HG02763 (cell line): ENCODE measurements around the gene CCDC12.

Source experiments
- ATAC-seq: cut with Tn5 transposase; IDR thresholded peaks from one replicate; pipeline ENCODE4 v1.9.1; 2021; ENCODE audit warnings: mild to moderate bottlenecking, moderate library complexity; ENCODE audit not compliant: unreplicated experiment

Gene CCDC12

DNA sequence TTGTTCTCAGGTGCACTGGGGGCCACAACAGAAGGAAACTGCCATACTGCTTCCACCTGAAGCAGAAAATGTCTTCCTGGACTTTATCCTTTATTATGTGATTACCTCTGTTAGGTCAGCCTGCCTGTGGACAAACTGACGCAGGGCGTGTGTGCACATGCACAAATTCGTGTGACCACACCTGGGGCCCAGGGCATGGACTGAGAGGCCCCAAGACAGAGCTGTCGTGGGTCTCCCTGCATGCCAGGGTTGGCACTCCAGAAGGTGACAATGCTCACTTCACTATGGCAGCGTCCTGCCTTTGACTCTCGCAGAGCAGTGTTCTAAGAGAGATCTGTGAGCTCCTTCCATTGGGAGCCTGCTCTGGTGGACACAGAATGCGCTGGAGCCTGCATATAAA is 34.5 kb downstream of the CCDC12 start:
- no peak for ATAC-seq

DNA sequence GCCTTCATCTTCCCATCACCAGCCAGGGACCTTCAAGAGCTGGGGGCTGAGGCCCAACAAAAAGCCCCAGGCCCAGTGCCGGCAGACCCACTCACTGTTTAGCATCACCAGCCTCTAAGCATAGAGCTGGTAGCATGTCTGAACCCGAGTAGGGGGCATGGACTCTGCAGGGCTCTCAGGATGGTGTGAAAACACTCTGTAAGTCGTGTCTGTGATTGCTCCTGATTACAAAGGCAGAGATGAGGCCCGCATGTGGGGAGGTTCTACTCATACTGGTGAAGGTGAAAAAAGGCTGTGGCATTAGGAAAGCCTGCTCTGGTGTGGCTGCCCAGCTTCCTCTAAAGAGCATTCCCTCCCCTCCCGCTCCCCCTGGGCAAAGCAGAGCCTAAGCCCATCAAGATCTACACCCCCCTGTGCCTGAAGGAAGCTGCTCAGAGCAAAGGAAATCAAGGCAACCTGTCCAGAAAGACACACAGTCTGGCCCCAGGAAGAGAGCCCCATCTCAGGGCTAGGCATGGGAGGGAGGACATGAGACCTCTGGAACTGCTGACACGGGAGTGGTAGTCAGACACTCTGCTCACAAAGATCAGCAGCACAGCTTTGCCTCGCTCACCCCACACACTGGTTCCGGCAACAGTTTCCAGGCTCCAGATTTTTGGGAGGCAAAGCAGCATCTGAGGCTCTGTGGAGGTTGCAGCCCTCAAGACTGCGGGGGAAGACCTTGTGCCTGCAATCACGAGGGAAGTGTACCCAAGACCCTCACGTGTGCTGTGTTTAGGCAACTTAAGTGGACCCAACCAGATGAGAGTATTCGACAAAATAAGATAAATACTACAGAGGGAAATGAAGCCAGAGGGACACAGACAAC is 36.7 kb downstream of the CCDC12 start:
- no peak for ATAC-seq

DNA sequence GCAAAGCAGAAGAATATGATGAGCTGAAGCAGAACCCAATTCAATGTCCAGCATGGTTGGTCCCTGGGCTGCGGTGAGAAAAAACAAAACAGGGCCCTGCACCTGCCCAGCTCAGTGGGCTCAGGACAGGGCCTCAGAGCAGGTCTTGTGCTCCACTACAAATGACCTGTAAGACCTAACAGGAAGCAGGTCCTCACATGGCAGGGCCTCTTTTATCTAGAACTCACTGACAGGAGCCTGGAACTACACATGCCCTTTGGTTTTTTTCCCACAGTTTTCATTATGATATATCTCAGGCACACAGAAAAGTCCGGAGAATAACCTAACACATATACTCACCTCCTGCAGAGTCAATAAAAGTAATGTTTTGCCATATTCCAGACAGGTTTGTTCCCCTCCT is 38.4 kb downstream of the CCDC12 start:
- ATAC-seq: no peak

DNA sequence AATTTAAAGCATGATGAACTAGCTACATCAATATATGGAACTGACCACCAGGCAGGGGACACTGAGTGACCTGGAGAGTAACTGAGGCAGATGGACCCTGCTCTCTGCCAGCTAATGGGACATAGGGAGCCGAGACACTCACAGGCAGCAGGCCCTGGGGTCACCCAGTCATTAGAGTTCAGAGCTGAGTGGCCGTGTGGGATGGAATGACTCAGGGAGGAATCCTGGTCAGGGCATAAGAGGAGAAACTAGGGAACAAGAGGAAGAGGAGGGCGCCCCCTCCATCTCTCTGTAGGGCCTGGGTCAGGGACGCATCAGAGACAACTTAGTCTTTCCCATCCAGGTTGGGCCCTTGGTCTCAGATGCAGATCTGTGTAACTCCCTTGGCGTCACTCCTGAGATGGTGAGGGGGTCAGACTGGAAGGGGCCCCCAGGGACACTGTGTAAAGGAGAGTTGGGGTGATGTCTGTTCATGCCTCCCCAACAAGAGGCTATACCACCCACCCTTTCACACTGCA is 39.8 kb downstream of the CCDC12 start:
- no peak for ATAC-seq

DNA sequence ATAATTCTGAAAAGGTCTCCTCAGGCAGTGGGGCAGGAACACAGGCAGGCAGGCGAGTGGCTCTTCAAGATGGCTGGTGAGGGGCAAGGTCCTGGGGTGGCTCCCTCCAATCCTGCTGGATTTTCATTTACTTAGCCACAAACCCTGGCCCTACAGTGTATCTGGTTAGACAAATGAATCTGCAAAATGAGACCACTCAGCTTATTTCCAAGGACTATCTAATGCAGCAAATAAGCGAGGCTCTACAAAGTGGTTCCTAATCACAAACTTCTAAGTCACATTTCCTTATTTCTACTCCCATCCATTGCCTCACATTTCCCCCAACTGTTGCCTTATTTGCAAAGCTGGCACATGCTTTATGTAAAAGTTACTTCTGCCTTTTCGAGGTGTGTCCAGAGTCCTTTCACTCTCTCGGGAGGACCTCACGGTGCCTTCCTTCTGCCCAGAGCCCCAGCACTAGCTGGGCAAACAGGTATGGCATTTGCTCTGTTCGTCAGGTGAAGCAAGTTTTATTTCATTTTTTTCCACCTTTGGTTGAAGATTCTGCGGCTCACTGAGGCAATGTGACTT is 40.5 kb downstream of the CCDC12 start:
- ATAC-seq: no peak

DNA sequence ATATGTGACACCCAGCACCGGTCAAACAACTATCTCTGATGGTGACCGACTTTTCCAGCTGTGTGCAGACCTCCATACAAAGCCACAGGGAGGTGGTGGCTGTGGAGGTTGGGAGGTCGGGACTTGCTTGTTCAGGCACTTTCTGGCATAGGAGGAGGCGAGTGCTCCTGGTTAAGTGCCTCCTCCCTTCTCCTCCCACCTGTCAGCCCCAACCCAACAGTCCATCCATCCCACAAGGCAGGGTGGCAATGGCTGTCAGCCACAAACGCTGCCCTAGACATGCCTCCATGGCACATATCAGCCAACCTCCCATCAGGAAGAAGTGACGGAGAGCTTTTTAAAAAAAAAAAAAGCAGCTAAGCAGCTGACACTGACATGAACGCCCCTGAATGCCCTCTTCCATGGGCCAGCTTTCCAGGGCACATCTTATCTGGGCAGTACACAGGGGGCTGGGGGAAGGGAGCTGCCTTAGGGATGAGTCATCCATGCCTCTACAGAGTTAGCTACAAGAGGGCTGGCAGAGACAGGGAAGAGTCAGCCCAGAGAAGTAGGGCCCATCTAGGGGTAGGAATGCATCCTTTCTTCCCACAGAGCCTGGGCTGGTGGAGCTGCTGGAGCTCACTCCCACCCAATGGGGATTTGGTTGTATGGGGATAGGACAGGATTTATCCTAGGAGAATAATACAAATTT is 41.2 kb downstream of the CCDC12 start:
- no peak for ATAC-seq

DNA sequence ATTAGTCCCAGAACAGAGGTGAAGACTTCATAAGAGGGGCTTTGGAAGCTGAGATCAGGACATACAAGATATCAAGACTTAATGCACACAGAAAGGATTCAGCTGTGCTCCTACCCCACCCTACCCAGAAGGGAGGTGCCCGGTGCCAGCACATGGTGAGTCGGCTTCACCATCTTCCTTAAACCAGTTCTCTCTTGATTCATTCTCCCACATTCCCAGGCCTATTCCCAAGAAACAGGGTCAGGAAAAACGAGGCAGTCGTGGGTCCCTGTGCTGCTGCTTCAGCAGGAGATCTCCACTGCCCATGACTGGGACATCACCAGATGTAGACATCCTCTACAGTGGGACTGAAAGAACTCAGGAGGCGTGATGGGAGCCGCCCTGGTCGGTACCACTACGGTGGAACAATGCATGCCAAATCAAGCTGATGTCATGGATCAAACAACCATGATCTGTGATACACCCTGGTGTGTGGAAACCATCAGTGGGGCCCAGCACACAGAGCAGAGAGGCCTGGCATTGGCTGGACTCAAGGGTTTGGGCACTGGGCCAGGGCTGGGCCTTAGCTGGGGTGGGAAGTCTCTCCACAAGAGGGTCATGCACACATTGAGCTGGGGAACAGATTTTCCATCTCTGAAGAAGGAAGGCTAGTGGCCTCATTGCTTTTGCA is 41.9 kb downstream of the CCDC12 start:
- no peak for ATAC-seq

DNA sequence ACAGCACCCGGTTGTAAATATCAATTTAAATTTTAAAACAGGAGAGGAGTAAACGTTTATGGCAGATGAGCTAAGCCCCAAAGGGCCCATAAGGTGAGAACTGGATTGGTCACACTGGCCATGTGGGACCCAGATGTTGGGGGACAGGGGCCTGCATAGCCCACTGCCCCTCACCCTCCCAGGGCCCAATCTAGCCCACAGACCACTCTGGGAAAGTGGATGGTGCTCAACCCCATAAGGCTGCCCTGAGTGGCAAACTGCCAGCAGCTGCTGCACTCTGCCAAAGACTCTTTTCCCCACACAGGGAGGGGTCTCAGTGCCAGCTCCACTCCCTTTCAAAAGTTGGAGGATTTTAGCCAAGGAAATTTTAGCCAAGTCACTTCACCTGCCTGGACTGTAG is 42.5 kb downstream of the CCDC12 start:
- ATAC-seq: no peak

DNA sequence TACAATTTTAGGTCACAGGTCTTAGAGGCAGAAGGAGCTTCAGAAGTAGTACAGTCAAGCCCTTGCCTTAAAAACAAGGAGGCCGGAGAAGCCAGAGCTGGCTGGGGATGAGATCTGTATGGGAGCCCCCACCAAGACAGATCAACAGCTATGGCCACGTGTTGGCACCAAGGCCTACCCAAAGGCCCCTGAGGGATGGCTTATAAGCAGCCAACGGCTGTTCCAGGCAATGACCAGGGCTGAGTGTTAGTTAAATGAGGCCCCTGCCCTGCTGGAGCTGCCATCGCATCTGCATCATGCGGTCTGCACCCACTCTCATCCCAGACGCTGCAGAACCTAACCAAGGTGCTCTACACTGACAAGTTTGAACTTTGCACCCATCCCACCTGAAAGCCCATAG is 43.3 kb downstream of the CCDC12 start:
- no peak for ATAC-seq

DNA sequence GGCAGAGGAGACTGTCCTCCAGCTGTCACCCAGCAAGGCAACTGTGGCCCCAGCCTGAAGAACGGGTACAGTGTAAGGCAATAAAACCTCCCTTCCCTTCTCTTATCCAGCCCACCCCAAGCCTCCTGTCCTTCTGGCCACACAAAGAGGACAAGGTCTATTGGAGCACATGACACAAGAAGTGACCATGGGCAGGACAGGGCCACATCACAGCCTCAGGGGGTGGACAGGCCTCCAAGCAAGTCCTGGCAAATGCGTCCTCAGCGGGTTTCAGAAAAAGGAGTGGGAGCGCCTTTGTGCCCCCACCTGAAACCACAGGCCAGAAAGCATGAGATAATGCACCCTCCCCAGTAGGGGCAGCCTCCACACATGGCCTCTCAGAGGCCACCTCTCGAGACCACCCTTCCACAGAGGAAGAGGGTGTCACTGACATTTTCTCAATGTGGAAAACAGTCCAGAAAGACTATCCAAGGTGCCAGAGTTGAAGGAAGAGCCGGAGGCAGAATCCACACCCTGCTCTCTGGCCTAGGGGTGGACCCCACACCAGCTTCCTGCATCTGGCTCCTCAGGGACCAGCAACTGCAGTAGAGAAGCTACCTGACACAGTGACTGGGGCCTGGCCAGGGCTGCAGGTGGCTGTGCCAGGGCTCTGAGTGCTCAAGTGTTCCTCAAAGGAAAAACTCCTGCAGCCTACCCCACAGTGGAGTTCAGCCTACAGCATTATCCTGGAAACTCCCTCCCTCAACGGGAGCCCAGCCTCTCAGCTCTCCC is 43.9 kb downstream of the CCDC12 start:
- ATAC-seq: no peak

DNA sequence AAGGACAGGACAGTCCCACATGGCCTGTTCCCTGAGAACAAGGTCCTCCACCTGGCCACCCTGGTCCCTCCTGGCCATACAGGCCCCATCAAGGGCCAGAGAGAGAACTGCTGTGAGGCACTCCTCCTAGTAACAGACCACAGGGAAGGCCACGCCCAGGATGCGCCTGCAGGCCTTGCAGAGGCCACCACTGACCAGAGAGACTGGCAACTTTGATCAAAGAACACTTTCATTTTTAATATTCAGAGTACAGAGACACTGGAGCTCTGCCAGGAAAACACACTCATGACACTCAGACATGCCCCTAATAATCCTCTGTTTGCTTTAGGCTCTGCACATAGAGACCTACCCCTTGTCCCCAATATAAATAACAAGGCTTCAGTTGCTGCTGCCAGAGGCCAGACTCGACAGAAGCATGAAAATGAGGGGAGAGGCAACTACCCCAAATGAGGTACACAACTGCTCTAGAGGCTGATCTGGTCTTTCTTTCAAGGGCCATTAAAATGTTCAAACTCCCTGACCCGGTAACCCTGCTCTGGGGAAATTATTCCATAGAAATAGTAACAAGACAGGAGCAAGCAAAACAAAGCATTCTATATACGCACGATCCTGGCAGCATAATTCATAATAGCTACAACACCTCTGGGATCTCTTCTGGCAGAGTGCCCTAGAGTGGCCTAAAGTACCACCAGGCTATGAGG is 44.8 kb downstream of the CCDC12 start:
- no peak for ATAC-seq

DNA sequence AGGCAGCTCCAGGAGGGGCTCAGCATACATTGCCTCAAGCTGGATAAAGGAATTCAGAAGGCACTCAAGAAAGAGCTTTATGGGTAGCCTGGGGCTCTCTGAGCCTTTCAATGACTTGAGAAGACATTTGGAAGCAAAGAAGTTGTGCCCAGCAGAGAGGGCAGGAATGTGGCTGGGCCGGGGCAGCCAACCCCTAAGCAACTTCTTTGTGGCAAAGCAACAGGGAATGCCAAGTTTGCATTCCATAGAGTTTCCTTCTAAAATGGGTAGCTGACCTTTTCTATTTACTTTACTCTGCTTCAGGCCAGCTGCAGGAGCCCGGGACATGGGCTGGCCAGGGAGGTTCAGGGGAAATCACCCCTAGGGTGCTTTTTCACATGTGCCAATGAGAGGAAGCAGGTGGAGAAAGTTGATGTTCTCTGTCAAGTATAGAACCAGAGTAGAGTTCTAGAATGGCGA is 45.6 kb downstream of the CCDC12 start:
- no peak for ATAC-seq

DNA sequence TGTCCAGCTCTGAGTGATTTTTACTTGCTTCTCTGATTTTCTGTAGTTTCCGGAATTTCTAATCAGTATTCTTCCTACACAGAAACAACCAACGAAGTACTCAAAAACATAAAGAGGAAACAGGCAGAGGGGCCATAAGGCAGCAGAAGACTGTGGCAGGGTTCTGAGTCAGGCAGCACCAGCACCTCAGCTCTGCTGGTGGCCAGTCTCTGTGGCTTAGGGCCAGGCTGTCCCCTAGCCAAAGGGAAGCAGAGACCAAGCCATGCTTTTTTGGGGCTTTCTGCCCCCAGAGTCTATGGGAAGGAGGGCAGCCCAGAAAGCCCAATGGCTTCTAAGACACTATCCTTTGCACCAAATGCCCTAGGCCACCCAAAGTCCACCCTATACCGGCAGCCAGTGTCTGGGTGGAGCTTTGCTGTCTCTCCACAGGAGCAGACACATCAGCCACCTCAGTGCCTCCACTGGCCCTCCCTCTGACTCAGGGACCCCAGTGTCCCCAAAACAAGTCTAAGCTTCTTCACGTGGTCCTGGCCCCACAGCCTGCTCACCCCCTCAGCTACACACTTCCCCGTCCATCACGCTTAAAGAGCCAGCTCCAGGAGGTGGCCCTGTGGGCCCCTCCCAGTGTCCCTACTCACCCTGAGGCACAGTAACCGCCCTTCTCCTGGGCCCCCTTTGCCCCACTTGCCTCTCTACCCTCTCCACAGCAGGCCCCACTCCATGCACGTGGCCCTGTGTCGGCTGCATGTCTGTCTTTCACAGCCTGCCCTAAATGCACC is 46.2 kb downstream of the CCDC12 start:
- no peak for ATAC-seq

DNA sequence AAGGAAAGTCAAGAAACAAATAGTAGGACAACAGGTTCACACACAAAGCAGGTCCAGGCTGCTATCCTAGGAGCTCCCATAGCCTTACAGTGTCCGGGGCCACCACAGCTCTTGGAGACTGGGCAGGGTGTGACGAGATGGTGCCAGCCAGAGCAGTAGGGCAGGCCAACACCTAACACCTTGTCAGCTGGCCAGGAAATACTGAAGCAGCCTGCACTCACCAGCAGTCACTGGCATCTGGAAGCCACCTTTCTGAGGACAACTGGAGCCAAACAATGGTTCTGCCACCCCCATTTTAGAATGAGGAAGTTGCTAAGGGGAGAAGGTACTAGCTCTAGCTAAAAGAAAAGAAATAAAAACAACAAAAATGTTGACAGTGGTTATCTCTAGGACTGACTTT is 47.2 kb downstream of the CCDC12 start:
- ATAC-seq: no peak

DNA sequence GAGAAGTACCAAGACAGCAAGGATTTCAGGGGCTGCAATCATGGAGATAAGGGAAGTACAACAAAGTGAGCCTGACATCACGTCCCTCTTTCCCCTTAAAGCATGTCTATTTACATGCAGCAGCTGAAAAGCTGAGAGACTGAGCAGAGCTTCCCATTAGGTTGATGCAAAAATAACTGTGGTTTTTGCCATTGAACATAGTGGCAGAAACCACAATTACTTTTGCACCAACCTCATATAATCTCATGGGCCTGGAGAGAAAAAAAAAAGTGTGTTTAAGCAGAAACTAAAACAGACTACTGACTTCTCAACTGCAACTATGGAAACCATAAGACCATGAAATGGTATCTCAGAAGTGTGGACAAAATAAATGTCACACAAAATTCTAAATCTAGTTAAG is 48.3 kb downstream of the CCDC12 start:
- no peak for ATAC-seq

DNA sequence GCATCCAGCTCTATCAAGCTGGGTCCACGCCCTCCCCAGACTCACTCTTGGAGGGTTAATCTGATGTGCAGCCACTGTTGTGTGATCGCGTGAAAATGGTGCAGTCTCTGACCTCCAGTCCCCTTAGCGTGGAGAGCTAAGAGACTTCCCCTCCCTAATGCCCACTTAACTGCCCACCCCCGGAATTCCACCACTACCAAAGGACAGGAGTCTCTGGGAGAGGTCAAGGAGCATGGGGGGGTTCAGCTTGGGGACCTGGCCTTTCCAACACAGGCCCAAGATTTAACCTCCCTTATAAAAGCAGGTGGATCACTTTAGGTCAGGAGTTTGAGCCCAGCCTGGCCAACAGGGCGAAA is 48.8 kb downstream of the CCDC12 start:
- no peak for ATAC-seq

DNA sequence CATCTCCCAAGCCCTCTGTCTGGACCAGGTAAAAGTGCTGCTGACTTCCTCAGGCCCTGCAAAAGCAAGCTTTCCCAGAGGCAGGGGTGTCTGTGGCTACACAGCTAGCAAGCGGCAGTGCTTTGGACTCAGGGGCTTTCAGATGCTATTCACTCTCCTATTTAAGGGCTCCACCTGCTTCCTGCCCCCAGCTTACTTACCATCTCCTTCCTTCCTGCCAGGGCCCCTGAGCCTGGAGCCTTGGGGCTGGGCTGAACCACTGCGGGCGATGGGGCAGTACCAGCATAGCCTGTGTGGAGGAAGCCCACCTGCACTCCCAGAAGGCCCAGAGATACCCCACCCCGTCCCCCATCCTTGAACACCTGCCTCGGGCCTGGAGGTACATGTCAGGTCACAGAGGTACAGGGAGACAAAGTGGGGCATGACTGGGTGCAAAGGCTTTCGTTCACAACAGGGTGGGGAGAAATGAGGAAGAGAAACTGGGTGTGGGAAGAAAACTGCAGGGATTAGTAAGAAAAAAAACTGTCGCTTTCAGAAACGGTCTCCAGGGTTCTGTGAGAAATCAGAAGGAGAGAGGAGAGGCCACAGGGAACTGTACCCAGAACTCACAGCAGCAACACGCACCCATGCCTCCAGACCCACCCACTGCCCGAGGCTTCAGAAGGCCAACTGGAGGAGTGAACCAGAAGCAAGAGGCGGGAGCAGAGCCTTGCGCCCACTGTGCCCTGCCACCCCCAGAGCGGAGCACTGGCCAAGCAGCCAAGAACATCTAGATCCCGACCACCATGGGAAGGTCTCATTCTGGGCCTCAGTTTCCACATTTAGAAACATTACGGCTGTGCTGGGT is 49.5 kb downstream of the CCDC12 start:
- peak; percentile 53 for ATAC-seq

DNA sequence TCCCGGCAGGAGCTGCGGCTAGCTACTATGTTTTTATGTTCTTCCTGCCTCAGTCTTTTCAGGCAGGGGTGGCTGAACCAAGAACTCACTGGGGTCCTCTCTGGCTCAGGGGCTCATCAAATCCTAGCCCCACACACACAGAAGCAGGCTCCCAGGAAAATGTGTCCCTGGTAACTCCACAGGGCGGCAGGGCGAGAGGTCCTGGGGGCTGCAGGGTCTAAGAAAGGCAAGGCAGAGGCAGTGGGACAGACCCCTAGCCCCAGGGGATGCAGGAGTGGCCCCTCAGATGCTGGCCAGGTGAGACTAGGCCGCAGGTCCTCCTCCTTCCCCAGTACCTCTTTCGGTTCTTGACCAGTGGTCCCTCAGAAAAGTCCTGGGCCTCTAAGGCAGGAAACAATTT is 50.1 kb downstream of the CCDC12 start:
- no peak for ATAC-seq
